HEK293 (cell line): ENCODE data around the gene TOP3A.

Source experiments
- FEZF1 ChIP-seq: fragments of 450-650 bp; formaldehyde crosslinking; IDR thresholded peaks from 2 replicates; pipeline ENCODE4 v1.5.1; 2016; ENCODE audit warnings: missing biosample characterization, missing genetic modification characterization
- GFI1B ChIP-seq: fragments of 450-650 bp; formaldehyde crosslinking; IDR thresholded peaks from 2 replicates; pipeline ENCODE4 v1.5.1; 2016; ENCODE audit warnings: missing biosample characterization, missing genetic modification characterization
- GLI2 ChIP-seq: fragments of 450-650 bp; formaldehyde crosslinking; IDR thresholded peaks from 2 replicates; pipeline ENCODE4; 2017; ENCODE audit warnings: missing biosample characterization, missing genetic modification characterization, low read depth, borderline replicate concordance
- KLF10 ChIP-seq: fragments of 450-650 bp; IDR thresholded peaks from 2 replicates; pipeline ENCODE4 v1.5.1; 2018; ENCODE audit warnings: missing biosample characterization, mild to moderate bottlenecking, missing genetic modification characterization
- KLF17 ChIP-seq: fragments of 450-650 bp; formaldehyde crosslinking; IDR thresholded peaks from 2 replicates; pipeline ENCODE4 v1.5.1; 2016; ENCODE audit warnings: missing biosample characterization, missing genetic modification characterization
- KLF9 ChIP-seq: fragments of 450-650 bp; formaldehyde crosslinking; IDR thresholded peaks from 2 replicates; pipeline ENCODE4 v1.5.1; 2016; ENCODE audit warnings: missing biosample characterization, missing genetic modification characterization, low read depth
- MZF1 ChIP-seq: fragments of 450-650 bp; formaldehyde crosslinking; IDR thresholded peaks from 2 replicates; pipeline ENCODE4 v1.5.1; 2017; ENCODE audit warnings: missing biosample characterization, missing genetic modification characterization, borderline replicate concordance
- OVOL3 ChIP-seq: fragments of 450-650 bp; formaldehyde crosslinking; IDR thresholded peaks from 2 replicates; pipeline ENCODE4 v1.5.1; 2016; ENCODE audit warnings: missing biosample characterization, missing genetic modification characterization
- PATZ1 ChIP-seq: fragments of 450-650 bp; formaldehyde crosslinking; IDR thresholded peaks from 2 replicates; pipeline ENCODE4 v1.5.1; 2016; ENCODE audit warnings: missing biosample characterization, missing genetic modification characterization
- RBAK ChIP-seq: fragments of 450-650 bp; formaldehyde crosslinking; IDR thresholded peaks from 2 replicates; pipeline ENCODE4 v1.5.1; 2016; ENCODE audit warnings: missing biosample characterization, missing genetic modification characterization
- REST ChIP-seq: fragments of 450-650 bp; formaldehyde crosslinking; IDR thresholded peaks from 2 replicates; pipeline ENCODE4 v1.5.1; 2016; ENCODE audit warnings: missing biosample characterization, missing genetic modification characterization
- SALL2 ChIP-seq: fragments of 450-650 bp; formaldehyde crosslinking; IDR thresholded peaks from 2 replicates; pipeline ENCODE4 v1.5.0; 2017; ENCODE audit warnings: missing biosample characterization, mild to moderate bottlenecking, missing genetic modification characterization, borderline replicate concordance
- ZBTB11 ChIP-seq: fragments of 450-650 bp; formaldehyde crosslinking; conservative IDR thresholded peaks from 2 replicates; pipeline ENCODE4 v1.5.1; 2016; ENCODE audit warnings: low read depth, missing biosample characterization, missing genetic modification characterization
- ZBTB26 ChIP-seq: fragments of 450-650 bp; formaldehyde crosslinking; optimal IDR thresholded peaks from 2 replicates; pipeline ENCODE3; 2016; ENCODE audit warnings: missing biosample characterization, mild to moderate bottlenecking, missing genetic modification characterization
- ZBTB49 ChIP-seq: fragments of 450-650 bp; formaldehyde crosslinking; IDR thresholded peaks from 2 replicates; pipeline ENCODE4 v1.5.1; 2016; ENCODE audit warnings: missing biosample characterization, missing genetic modification characterization, low read depth
- ZNF184 ChIP-seq: fragments of 450-650 bp; IDR thresholded peaks from 2 replicates; pipeline ENCODE4 v1.5.1; 2018; ENCODE audit warnings: missing biosample characterization, mild to moderate bottlenecking, missing genetic modification characterization
- ZNF350 ChIP-seq: fragments of 450-650 bp; formaldehyde crosslinking; IDR thresholded peaks from 2 replicates; pipeline ENCODE4 v1.5.0; 2017; ENCODE audit warnings: missing biosample characterization, mild to moderate bottlenecking, missing genetic modification characterization
- ZNF366 ChIP-seq: fragments of 450-650 bp; formaldehyde crosslinking; conservative IDR thresholded peaks from 2 replicates; pipeline ENCODE4 v1.5.1; 2016; ENCODE audit warnings: missing biosample characterization, missing genetic modification characterization
- ZNF423 ChIP-seq: fragments of 450-650 bp; formaldehyde crosslinking; IDR thresholded peaks from 2 replicates; pipeline ENCODE4 v1.5.1; 2016; ENCODE audit warnings: missing biosample characterization, missing genetic modification characterization
- ZNF473 ChIP-seq: fragments of 450-650 bp; formaldehyde crosslinking; IDR thresholded peaks from 2 replicates; pipeline ENCODE4 v1.5.1; 2017; ENCODE audit warnings: missing biosample characterization, missing genetic modification characterization
- ZNF48 ChIP-seq: fragments of 450-650 bp; formaldehyde crosslinking; IDR thresholded peaks from 2 replicates; pipeline ENCODE4 v1.5.1; 2016; ENCODE audit warnings: missing biosample characterization, missing genetic modification characterization
- ZNF571 ChIP-seq: fragments of 450-650 bp; formaldehyde crosslinking; IDR thresholded peaks from 2 replicates; pipeline ENCODE4 v1.5.0; 2017; ENCODE audit warnings: missing biosample characterization, missing genetic modification characterization
- ZNF610 ChIP-seq: fragments of 450-650 bp; formaldehyde crosslinking; IDR thresholded peaks from 2 replicates; pipeline ENCODE4 v1.5.1; 2016; ENCODE audit warnings: missing biosample characterization, missing genetic modification characterization, borderline replicate concordance
- ZNF658 ChIP-seq: fragments of 450-650 bp; formaldehyde crosslinking; IDR thresholded peaks from 2 replicates; pipeline ENCODE4; 2016; ENCODE audit warnings: missing biosample characterization, missing genetic modification characterization
- ZSCAN23 ChIP-seq: fragments of 450-650 bp; formaldehyde crosslinking; IDR thresholded peaks from 2 replicates; pipeline ENCODE4 v1.5.1; 2016; ENCODE audit warnings: missing biosample characterization, missing genetic modification characterization

The TOP3A gene

GRCh38 chr17:18314731-18315561 is at the start of gene TOP3A, which contains the start of gene SMCR8 (continued):
- TF ChIP-seq ZNF610 (tag by site-specific recombination) (no peak), ZNF571 (tag by site-specific recombination) (no peak), ZNF658 (tag by site-specific recombination) (no peak), ZNF184 (tag by site-specific recombination) (no peak), KLF10 (tag by site-specific recombination) (no peak), ZBTB26 (tag by site-specific recombination) (peak; percentile 100), GLI2 (tag by site-specific recombination) (no peak), GFI1B (no peak), ZSCAN23 (tag by site-specific recombination) (no peak), FEZF1 (tag by site-specific recombination) (peak; percentile 35; the same call in 1 of the 2 replicates), ZNF473 (no peak), KLF17 (tag by site-specific recombination) (peak; percentile 60), MZF1 (tag by site-specific recombination) (no peak), ZBTB49 (tag by site-specific recombination) (no peak), SALL2 (tag by site-specific recombination) (no peak), ZNF366 (tag by site-specific recombination) (peak; percentile 99), REST (no peak), KLF9 (tag by site-specific recombination) (peak; percentile 62), ZBTB11 (peak; percentile 96), OVOL3 (0 out of 2 replicates have a peak, but pooled peaks have one; percentile 12), ZNF350 (tag by site-specific recombination) (no peak), RBAK (tag by site-specific recombination) (no peak), ZNF423 (no peak), PATZ1 (peak; percentile 94), ZNF48 (tag by site-specific recombination) (no peak)
